Epithelial cell of prostate (primary cell): ENCODE results near the gene CDYL.
A peak's percentile ranks its signal among the peaks of the same experiment; 100 is the strongest.
"Not testable (repeated sequence)": the region's sequence is repeated elsewhere in the genome, so short reads cannot be mapped to it uniquely, and the experiment has no call there.

ENCODE experiments used
- DNase-seq: peaks from one replicate; pipeline ENCODE4 v3.0.0-alpha.2; 2011; ENCODE audit warnings: low read depth, low spot score
- H3K27ac ChIP-seq: fragments of 450-650 bp; 2 replicates; pipeline ENCODE4 v1.5.1; 2017; ENCODE audit warnings: mild to moderate bottlenecking

CDYL gene

DNA sequence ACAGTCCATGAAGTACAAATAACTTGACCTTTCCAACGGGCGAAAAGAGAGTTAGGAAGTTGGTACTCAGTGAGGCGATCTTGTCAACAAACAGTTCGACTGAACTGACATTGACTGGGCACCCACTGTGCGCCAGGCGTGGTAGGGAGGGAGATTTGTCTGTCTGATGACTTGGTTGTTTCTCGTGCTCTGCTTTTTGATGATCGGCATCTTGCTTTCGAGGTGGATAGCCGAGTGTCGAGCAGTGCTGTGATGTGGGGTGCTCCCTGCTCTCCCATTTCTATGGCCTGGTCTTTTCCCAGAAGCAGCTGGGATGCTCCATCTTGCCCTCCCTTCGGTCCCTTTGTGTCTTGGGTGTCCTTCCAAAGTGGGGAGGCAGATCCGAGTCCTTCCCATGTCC lies 197.2 kb downstream of the CDYL start:
- no peak overlapping the region for H3K27ac ChIP-seq
- no peak for DNase-seq

GRCh38 chr6:4973982-4974745 lies 198.0 kb downstream of the CDYL start:
- DNase-seq, result no peak
- H3K27ac ChIP-seq, result no peak overlapping the region

- no peak for DNase-seq
Observed at GRCh38 chr6:4974962-4975361, 198.8 kb downstream of the CDYL start.

DNA sequence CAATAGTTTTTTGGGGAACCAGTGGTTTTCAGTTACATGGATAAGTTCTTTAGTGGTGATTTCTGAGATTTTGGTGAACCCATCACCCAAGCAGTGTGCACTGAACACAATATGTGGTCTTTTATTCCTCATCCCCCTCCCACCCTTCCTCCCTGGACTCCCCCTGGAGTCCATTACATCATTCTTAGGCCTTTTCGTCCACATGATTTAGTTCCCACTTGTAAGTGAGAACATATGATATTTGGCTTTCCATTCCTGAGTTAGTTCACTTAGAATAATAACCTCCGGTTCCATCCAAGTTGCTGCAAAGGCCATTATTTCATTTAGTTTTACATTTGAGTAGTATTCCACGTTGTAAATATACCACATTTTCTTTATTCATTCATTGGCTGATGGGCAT lies 199.3 kb downstream of the CDYL start:
- no peak overlapping the region for H3K27ac ChIP-seq
- no peak for DNase-seq

More at GRCh38 chr6:4974962-4975361, 198.8 kb downstream of the CDYL start:
- no peak overlapping the region for H3K27ac ChIP-seq

DNA sequence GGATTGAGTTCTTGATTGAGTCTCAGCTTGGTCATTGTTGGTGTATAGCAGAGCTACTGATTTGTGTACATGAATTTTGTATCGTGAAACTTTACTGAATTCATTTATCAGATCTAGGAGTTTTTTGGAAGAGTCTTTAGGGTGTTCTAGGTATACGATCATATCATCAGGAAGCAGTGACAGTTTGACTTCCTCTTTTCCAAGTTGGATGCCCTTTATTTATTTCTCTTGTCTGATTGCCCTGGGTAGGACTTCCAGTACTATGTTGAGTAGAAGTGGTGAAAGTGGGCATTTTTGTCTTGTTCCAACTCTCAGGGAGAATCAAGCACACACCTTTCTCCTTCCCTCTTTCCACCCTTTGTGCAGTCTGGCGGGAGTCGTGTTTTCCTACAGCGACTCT lies 201.3 kb downstream of the CDYL start:
- H3K27ac ChIP-seq, result no peak overlapping the region
- no peak for DNase-seq

GRCh38 chr6:4979426-4979825 lies 203.2 kb downstream of the CDYL start:
- DNase-seq, result no peak
- no peak overlapping the region for H3K27ac ChIP-seq

DNA sequence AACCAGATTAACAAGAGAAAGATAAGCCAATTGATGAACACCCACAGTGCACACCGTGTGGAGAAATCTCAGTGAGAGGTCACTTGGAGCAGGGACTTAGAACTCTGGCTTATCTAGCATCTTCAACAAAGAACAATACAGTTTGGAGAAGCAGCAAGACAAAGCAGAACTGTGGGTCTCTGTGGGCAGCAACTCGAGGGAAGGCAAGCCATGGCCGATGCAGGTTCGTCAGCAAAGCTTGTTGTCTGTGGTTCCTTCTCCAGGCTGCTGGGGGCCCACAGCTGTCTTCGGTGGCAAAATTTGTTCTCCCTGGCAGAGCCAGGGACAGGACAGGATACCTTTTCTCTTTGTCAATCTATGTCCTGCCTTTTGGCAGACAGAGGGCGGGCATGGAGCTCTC lies 205.6 kb downstream of the CDYL start:
- H3K27ac ChIP-seq, result no peak overlapping the region
- DNase-seq, result no peak

DNA sequence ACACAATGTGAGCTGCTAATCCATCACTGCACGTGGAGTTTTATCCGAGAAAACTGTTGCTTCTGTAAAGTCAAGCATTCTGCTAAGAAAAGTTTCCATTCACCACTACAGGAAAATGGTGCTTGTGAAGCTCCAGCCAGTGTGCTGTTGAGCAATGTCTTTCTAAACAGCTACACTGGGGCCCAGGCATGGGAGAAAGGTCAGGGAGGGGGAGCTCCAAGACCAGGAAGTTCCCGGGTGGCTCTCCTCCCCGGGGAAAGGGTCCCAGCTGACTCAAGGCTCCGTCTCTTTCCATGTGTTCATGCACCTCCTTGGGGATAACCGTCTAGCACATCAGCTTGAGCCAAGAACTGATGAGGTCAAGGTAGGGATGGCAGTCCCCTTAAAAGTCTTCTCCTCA lies 207.1 kb downstream of the CDYL start:
- no peak for DNase-seq
- H3K27ac ChIP-seq, result no peak overlapping the region

DNA sequence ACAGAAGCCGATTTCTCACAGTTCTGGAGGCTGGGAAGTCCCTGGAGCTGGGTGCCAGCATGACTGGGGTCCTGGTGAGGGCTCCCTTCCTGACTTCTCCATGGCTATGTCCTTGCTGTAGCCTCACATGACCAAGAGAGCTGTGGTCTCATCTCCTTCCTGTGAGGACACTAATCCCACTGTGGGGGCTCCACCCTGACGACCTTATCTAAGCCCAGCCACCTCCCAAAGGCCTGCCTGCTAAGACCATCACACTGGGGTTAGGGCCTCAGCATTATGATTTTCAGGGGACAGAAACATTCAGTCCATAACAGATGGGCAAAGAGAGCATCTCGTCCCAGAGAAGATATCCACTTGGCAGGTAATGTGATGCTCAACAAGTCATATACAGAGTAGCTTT lies 210.8 kb downstream of the CDYL start:
- no peak overlapping the region for H3K27ac ChIP-seq
- no peak for DNase-seq

DNA sequence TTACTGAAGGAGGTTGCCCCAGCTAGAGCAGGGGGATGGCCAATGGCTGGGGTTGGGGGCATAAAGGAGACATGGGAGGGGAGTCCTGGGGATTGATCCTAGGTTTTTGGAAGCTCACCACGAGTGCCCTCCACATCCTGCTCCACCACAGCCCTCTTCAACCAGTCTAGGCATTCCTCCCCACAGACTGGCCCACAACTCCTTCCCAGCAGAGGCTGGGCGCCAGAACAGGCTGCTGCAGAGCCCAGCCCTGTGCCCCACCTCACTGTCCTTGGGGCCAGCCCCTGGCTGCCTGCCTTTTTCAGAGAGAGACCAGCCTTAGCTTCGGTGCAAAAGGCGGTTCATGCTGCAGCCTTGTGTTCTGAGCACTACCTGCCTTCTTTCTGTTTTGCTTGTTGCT lies 211.2 kb downstream of the CDYL start:
- no peak overlapping the region for H3K27ac ChIP-seq
- DNase-seq, result no peak

GRCh38 chr6:4994741-4995140 lies 218.5 kb downstream of the CDYL start:
- H3K27ac ChIP-seq, result no peak overlapping the region

GRCh38 chr6:4997862-4998261 lies 221.7 kb downstream of the CDYL start:
- DNase-seq, result no peak
- H3K27ac ChIP-seq, result no peak overlapping the region

More at GRCh38 chr6:4994741-4995140, 218.5 kb downstream of the CDYL start:
- no peak for DNase-seq

DNA sequence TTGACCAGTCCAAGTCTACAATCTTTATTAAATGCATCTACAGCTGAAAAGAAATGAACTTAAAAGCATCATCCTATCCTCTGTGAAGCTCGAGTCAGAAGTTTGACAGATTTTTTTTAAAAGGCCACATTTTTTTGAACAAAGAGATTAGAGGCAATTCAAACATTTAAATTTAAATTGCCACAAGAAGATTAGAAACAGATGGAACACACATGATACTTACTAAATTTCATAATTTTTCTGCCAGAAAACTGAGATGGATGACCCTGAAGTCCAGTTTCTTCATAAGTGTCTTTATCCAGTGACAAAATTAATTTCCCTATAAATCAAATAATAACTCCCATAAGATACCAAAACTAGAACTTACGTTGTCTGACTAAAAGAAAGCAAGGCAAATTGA lies 223.4 kb downstream of the CDYL start:
- no peak for DNase-seq
- H3K27ac ChIP-seq, result no peak overlapping the region

DNA sequence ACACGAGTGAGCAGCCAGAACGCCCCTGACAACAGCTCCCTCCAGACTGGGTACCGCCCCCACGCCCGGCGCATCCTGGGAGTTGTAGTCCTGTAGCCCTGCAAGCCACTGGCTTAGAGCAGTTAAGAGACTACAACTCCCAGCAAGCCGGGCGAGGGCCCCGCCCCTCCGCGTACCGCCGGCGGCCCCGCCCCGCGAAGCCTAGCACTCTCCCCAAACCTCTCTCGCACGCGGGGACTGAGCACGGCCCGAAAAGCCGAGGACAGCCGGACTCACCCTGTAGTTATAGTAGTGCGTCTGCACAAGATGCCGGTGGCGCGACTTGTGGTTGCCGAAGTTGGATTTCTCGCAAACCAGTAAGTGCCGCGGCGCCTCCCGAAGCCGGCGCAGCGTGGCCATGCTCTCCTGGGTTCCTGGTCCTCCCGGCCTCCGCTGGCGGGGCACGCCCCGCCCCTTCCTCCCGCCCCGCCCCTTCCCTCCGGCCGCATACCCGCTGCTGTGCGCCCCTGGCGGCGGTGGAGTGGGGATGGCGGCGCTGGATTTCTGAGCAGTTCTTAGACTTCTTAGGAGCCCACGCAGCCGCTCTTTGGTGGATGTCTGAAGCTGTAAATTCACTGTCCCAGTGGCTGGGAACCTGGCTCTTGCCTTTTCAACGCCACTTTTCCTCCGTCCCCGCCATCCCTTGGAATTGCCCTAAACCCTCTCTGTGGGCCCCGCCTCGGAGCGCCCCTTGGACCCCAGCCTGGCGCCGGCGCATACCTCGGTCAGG lies 227.6 kb downstream of the CDYL start, which contains the start of gene RPP40:
RPP40 (minus strand) TSS at position 434 of the 769 bp plus-strand sequence; CDS start at position 399, 35 bp downstream.
- DNase-seq, result peak; percentile 86
- H3K27ac ChIP-seq, result peak within 1 kb of the TSS; percentile 35

GRCh38 chr6:5004373-5005037 lies 228.3 kb downstream of the CDYL start:
- no peak for DNase-seq
- peak overlapping the region; percentile 35 for H3K27ac ChIP-seq

DNA sequence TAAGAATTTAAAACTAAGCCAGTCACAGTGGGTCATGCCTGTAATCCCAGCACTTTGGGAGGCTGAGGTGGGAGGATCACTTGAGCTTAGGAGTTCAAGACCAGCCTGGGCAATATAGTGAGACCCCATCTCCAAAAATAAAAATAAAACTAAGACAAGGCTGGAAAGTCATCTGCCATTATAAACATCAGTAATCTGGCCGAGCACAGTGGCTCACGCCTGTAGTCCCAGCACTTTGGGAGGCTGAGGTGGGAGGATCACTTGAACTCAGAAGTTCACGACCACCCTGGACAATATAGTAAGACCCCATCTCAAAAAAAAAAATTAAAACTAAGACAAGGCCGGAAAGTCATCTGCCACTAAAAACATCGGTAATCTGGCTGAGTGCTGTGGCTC lies 228.8 kb downstream of the CDYL start:
- H3K27ac ChIP-seq, DNase-seq: not testable (repeated sequence)
